K562 (cell line): ENCODE data around the gene ZNF280D.

ENCODE experiments used
- E2F1 ChIP-seq: sonication (generic); formaldehyde crosslinking; IDR thresholded peaks from 2 replicates; pipeline ENCODE4 v1.8.1; 2023; ENCODE audit warnings: mild to moderate bottlenecking, missing genetic modification reagents, moderate library complexity
- E2F4 ChIP-seq: sonication (generic); formaldehyde crosslinking; IDR thresholded peaks from 2 replicates; pipeline ENCODE4 v1.8.0; 2022; ENCODE audit warnings: mild to moderate bottlenecking, low read depth, missing genetic modification reagents
- HDAC2 ChIP-seq: fragments of 450-650 bp; IDR thresholded peaks from 2 replicates; pipeline ENCODE4 v1.6.1; 2016; ENCODE audit warnings: mild to moderate bottlenecking
- TF ChIP-seq, protein P1 (sequence below), 3 experiments: IDR thresholded peaks in 2 of 3; conservative IDR thresholded peaks in 1 of 3; 2 replicates each; pipeline ENCODE4 v1.5.1; 2011 to 2012; ENCODE audit warnings: low read length in 3 of 3, mild to moderate bottlenecking in 3 of 3, control low read depth in 2 of 3, improper control_type of control experiment in 1 of 3, inconsistent platforms in 1 of 3, low read depth in 1 of 3, mixed read lengths in 1 of 3, moderate library complexity in 1 of 3; ENCODE audit not compliant: insufficient read depth in 2 of 3

DNA sequence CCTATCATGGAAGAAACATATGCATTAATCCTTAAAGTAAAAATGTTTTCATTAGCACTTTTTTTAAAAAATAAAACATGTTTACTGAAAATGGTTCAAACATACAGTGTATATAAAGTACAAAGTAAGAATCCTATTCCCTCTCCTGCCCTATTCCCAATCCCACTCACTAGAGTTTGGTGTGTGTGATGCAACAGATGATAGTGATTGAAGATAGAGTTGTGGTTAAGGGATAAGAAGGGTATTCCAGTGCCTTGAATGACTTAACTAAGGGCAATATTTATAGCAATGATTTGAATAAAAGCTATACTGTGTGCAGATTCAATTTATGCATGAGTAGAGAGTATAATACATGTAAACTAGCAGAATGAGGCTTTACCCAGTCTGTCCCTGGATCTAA lies 18.1 kb downstream of the ZNF280D start:
- TF ChIP-seq, protein P1, sequence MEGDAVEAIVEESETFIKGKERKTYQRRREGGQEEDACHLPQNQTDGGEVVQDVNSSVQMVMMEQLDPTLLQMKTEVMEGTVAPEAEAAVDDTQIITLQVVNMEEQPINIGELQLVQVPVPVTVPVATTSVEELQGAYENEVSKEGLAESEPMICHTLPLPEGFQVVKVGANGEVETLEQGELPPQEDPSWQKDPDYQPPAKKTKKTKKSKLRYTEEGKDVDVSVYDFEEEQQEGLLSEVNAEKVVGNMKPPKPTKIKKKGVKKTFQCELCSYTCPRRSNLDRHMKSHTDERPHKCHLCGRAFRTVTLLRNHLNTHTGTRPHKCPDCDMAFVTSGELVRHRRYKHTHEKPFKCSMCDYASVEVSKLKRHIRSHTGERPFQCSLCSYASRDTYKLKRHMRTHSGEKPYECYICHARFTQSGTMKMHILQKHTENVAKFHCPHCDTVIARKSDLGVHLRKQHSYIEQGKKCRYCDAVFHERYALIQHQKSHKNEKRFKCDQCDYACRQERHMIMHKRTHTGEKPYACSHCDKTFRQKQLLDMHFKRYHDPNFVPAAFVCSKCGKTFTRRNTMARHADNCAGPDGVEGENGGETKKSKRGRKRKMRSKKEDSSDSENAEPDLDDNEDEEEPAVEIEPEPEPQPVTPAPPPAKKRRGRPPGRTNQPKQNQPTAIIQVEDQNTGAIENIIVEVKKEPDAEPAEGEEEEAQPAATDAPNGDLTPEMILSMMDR (IDR thresholded peaks at IDR 0.05 in 2 of 3, conservative IDR thresholded peaks at IDR 0.05 in 1 of 3; ENCODE audit: insufficient read depth in 2 of 3, low read depth in 1 of 3, low read length in 3 of 3) = no peak
- TF ChIP-seq E2F4 (CRISPR knock-in tag) (no peak), E2F1 (CRISPR knock-in tag) (no peak), HDAC2 (no peak)
